Measurements from ENCODE around the gene LPP. TPM values are rescaled to one million over a fixed set of nuclear protein-coding genes. Genes with fewer than 3 reads are reported as not detected.
A peak's percentile ranks its signal among the peaks of the same experiment; 100 is the strongest.

LPP gene
- total and polyA plus RNA-seq, 2 of the 13 experiments (the other 11 are each of a cell fraction or from before 2014, with no cell fraction given), result 19.2 to 29.9 TPM

DNA sequence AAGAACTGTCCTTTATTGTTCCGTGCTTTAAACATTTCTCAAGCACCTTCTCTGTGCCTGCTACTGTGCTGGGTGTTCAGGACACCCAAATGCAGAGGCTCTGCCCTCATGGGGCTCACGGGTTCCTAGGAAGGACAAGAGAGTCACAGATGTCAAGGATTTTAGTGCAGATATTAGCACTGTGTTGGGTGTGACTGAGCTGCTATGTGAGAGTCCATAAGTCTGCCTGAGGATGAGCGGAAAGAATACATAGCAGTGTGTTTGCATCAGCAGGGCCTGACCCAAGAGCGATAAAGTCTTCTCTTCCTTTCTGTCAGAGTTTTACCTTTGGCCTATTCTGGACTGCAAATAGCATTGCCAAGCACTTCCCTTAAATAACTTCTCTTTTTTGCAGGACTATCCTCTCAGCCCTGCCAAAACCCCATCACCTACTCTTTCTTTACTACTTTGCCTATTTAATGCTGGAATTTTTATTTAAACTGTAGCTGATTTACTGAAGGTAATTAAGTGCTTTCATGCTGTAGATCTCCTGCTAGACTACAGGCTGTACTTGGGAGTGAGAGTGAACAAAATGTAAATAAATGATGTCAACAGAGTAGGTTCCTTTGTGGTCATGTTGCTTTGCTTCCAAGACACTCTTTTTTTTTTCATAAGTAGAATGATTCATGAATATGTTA is 558.4 kb downstream of the LPP start (continued):
- TF ChIP-seq ZNF788 (CRISPR knock-in tag; IDR thresholded peaks at IDR 0.05; ENCODE audit: borderline replicate concordance) (peak; percentile 65; the same call in 1 of the 2 replicates), GATA4 (IDR thresholded peaks at IDR 0.05; ENCODE audit: borderline replicate concordance, low read depth) (0 out of 2 replicates have a peak, but pooled peaks have one; percentile 37), ATRX (CRISPR knock-in tag; IDR thresholded peaks at IDR 0.05; ENCODE audit: borderline replicate concordance) (no peak), KLF12 (CRISPR knock-in tag; IDR thresholded peaks at IDR 0.05; ENCODE audit: borderline replicate concordance) (no peak), SMAD9 (CRISPR knock-in tag; IDR thresholded peaks at IDR 0.05) (no peak), ZNF598 (CRISPR knock-in tag; IDR thresholded peaks at IDR 0.05; ENCODE audit: borderline replicate concordance) (no peak), ZFP36L2 (CRISPR knock-in tag; IDR thresholded peaks at IDR 0.05) (no peak), MAF1 (CRISPR knock-in tag; IDR thresholded peaks at IDR 0.05; ENCODE audit: borderline replicate concordance) (no peak), MAFK (conservative IDR thresholded peaks at IDR 0.05 in 1 of 2, IDR thresholded peaks at IDR 0.05 in 1 of 2; ENCODE audit: low read length in 2 of 2) (no peak), ZBTB21 (CRISPR knock-in tag; IDR thresholded peaks at IDR 0.05) (peak; percentile 73; the same call in 1 of the 2 replicates), POLR2G (IDR thresholded peaks at IDR 0.05; ENCODE audit: low read depth, low read length) (peak; percentile 53; the same call in 1 of the 2 replicates), ZSCAN30 (CRISPR knock-in tag; IDR thresholded peaks at IDR 0.05) (no peak), ZNF615 (CRISPR knock-in tag; IDR thresholded peaks at IDR 0.05; ENCODE audit: borderline replicate concordance) (no peak), NR2F1 (CRISPR knock-in tag; IDR thresholded peaks at IDR 0.05) (0 out of 4 replicates have a peak, but pooled peaks of 1 of the 2 experiments have one; percentile 36), HOXA9 (CRISPR knock-in tag; IDR thresholded peaks at IDR 0.05; ENCODE audit: borderline replicate concordance) (no peak), MIER2 (CRISPR knock-in tag; IDR thresholded peaks at IDR 0.05) (no peak), KDM3A (CRISPR knock-in tag; IDR thresholded peaks at IDR 0.05; ENCODE audit: low read depth) (no peak), ZNF562 (CRISPR knock-in tag; IDR thresholded peaks at IDR 0.05; ENCODE audit: borderline replicate concordance) (no peak), NAIF1 (CRISPR knock-in tag; IDR thresholded peaks at IDR 0.05; ENCODE audit: borderline replicate concordance) (no peak), ZNF703 (CRISPR knock-in tag; IDR thresholded peaks at IDR 0.05; ENCODE audit: borderline replicate concordance) (no peak), ZSCAN21 (CRISPR knock-in tag; IDR thresholded peaks at IDR 0.05; ENCODE audit: borderline replicate concordance) (no peak)
- TF ChIP-seq, protein P1, sequence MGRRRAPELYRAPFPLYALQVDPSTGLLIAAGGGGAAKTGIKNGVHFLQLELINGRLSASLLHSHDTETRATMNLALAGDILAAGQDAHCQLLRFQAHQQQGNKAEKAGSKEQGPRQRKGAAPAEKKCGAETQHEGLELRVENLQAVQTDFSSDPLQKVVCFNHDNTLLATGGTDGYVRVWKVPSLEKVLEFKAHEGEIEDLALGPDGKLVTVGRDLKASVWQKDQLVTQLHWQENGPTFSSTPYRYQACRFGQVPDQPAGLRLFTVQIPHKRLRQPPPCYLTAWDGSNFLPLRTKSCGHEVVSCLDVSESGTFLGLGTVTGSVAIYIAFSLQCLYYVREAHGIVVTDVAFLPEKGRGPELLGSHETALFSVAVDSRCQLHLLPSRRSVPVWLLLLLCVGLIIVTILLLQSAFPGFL (CRISPR knock-in tag; IDR thresholded peaks at IDR 0.05), result no peak
- TF ChIP-seq, protein P2, sequence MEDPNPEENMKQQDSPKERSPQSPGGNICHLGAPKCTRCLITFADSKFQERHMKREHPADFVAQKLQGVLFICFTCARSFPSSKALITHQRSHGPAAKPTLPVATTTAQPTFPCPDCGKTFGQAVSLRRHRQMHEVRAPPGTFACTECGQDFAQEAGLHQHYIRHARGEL (CRISPR knock-in tag; IDR thresholded peaks at IDR 0.05), result no peak
- TF ChIP-seq, protein P3, sequence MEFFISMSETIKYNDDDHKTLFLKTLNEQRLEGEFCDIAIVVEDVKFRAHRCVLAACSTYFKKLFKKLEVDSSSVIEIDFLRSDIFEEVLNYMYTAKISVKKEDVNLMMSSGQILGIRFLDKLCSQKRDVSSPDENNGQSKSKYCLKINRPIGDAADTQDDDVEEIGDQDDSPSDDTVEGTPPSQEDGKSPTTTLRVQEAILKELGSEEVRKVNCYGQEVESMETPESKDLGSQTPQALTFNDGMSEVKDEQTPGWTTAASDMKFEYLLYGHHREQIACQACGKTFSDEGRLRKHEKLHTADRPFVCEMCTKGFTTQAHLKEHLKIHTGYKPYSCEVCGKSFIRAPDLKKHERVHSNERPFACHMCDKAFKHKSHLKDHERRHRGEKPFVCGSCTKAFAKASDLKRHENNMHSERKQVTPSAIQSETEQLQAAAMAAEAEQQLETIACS (CRISPR knock-in tag; IDR thresholded peaks at IDR 0.05), result no peak
- TF ChIP-seq, protein P4, sequence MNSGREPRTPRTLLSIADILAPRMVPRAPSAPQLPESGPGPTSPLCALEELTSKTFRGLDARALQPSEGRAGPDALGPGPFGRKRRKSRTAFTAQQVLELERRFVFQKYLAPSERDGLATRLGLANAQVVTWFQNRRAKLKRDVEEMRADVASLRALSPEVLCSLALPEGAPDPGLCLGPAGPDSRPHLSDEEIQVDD (CRISPR knock-in tag; IDR thresholded peaks at IDR 0.05; ENCODE audit: borderline replicate concordance), result no peak
- TF ChIP-seq, protein P5, sequence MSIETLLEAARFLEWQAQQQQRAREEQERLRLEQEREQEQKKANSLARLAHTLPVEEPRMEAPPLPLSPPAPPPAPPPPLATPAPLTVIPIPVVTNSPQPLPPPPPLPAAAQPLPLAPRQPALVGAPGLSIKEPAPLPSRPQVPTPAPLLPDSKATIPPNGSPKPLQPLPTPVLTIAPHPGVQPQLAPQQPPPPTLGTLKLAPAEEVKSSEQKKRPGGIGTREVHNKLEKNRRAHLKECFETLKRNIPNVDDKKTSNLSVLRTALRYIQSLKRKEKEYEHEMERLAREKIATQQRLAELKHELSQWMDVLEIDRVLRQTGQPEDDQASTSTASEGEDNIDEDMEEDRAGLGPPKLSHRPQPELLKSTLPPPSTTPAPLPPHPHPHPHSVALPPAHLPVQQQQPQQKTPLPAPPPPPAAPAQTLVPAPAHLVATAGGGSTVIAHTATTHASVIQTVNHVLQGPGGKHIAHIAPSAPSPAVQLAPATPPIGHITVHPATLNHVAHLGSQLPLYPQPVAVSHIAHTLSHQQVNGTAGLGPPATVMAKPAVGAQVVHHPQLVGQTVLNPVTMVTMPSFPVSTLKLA (IDR thresholded peaks at IDR 0.05), result no peak
